GM12892 (cell line): ENCODE measurements around the gene IFI44L.

ENCODE experiments used
- DNase-seq: peaks from one replicate; pipeline ENCODE4 v3.0.0; 2011; ENCODE audit not compliant: insufficient read length
- FAIRE-seq: peaks from 2 replicates; lab custom pipeline; 2011; peaks lifted over from hg19 to GRCh38; lab: Jason Lieb, UNC
- POLR2A ChIP-seq: IDR thresholded peaks from 2 replicates; pipeline ENCODE4 v1.6.1; 2011; ENCODE audit warnings: low read depth, low read length, control low read depth
- POLR2AphosphoS5 ChIP-seq: IDR thresholded peaks from 2 replicates; pipeline ENCODE4 v1.6.1; 2011; ENCODE audit warnings: low read depth, low read length, control low read depth
- TAF1 ChIP-seq: IDR thresholded peaks from 2 replicates; pipeline ENCODE4 v1.6.1; 2011; ENCODE audit warnings: low read depth, mild to moderate bottlenecking, control low read depth, low read length, borderline replicate concordance

IFI44L gene

DNA sequence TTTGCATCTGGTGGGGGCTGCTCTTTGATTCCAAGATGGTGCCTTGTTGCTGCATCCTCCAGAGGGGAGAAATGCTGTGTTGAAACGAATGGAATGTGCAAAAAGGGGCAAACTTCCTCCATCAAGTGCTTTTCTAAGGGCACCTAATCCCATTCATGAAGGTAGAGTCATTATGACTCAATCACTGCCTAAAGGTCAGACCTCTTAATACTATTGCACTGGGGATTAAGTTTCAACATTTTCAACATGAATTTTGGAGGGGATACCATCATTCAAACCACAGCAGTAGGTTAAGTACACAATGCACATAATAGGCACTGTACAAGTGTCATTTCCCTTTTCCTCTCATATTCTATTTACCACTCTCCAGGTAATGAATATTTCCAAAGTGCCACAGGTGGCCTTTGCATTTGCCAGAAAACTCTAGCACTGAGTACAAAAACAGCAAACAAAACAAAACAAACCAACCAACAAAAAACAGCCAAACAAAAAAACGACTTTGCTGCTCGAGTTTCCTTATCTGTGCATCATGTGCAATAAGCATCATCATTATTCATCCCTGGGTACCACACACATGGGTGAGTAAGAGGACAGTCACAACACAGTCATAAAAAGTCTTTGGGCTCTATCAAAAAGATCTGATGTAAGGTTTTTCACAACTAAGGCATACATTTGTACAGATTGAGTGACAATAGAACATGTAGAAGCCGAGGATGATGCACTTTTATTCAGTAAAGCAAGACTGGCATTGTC, 71.9 kb downstream of the IFI44L start:
- no peak for FAIRE-seq
- no peak for TF ChIP-seq TAF1
- TF ChIP-seq POLR2AphosphoS5 = no peak
- no peak for TF ChIP-seq POLR2A

More for the DNA sequence above, 71.9 kb downstream of the IFI44L start:
- no peak for DNase-seq
